HEK293 (cell line): ENCODE data around the gene SERGEF.

Experiments used
- CTCF ChIA-PET: fragments of 350-600 bp; formaldehyde crosslinking; extraction: SDS; loops from one replicate; lab custom pipeline; 2021; ENCODE audit warnings: antibody characterized with exemption; lab: Yijun Ruan, JAX
- POLR2A ChIA-PET: fragments of 300-600 bp; formaldehyde crosslinking; extraction: SDS; loops from one replicate; lab custom pipeline; 2020; ENCODE audit warnings: antibody characterized with exemption, inconsistent platforms; lab: Yijun Ruan, JAX
- H3K27ac ChIP-seq: fragments of 200-500 bp; sonication (Bioruptor generic); 2 replicates; pipeline ENCODE4 v1.5.1; 2014; ENCODE audit warnings: low read depth, low read length, control low read depth, inconsistent platforms; ENCODE audit errors: extremely low read depth
- H3K36me3 ChIP-seq, 2 experiments: fragments of 200-500 bp in 1 of 2; sonication (Bioruptor generic) in 1 of 2; 1 replicate in 1 of 2; 2 replicates in 1 of 2; pipeline ENCODE4 v1.5.1; 2014 to 2017; ENCODE audit warnings: inconsistent platforms in 2 of 2, low read length in 2 of 2; ENCODE audit not compliant: control insufficient read depth in 2 of 2, insufficient read depth in 1 of 2
- H3K4me1 ChIP-seq: fragments of 200-500 bp; sonication (Bioruptor generic); 2 replicates; pipeline ENCODE4 v1.5.1; 2014; ENCODE audit warnings: mild to moderate bottlenecking, low read length, inconsistent platforms; ENCODE audit not compliant: control insufficient read depth, insufficient read depth
- H3K4me3 ChIP-seq: 2 replicates; pipeline ENCODE4 v1.5.1; 2011; ENCODE audit warnings: low read depth, mild to moderate bottlenecking, control low read depth, low read length, moderate library complexity
- H3K9me3 ChIP-seq: fragments of 200-500 bp; sonication (Bioruptor generic); 2 replicates; pipeline ENCODE4 v1.5.1; 2014; ENCODE audit warnings: low read depth, low read length, inconsistent platforms; ENCODE audit not compliant: control insufficient read depth, insufficient read depth
- EGR2 ChIP-seq: fragments of 450-650 bp; formaldehyde crosslinking; IDR thresholded peaks from 2 replicates; pipeline ENCODE4 v1.5.1; 2016; ENCODE audit warnings: low read depth, missing biosample characterization, missing genetic modification characterization
- ELK4 ChIP-seq: IDR thresholded peaks from 2 replicates; pipeline ENCODE4 v1.6.1; 2011; ENCODE audit warnings: mild to moderate bottlenecking, low read depth, low read length, borderline replicate concordance
- MEIS1 ChIP-seq: sonication (generic); formaldehyde crosslinking; IDR thresholded peaks from 2 replicates; pipeline ENCODE4 v1.8.1; 2022; ENCODE audit warnings: missing genetic modification reagents, mild to moderate bottlenecking, borderline replicate concordance
- MZF1 ChIP-seq: fragments of 450-650 bp; formaldehyde crosslinking; IDR thresholded peaks from 2 replicates; pipeline ENCODE4 v1.5.1; 2017; ENCODE audit warnings: missing biosample characterization, missing genetic modification characterization, borderline replicate concordance
- PRDM2 ChIP-seq: fragments of 450-650 bp; formaldehyde crosslinking; IDR thresholded peaks from 2 replicates; pipeline ENCODE4 v1.5.1; 2016; ENCODE audit warnings: missing biosample characterization, missing genetic modification characterization, borderline replicate concordance
- SP7 ChIP-seq: fragments of 450-650 bp; formaldehyde crosslinking; IDR thresholded peaks from 2 replicates; pipeline ENCODE4 v1.5.1; 2016; ENCODE audit warnings: missing biosample characterization, missing genetic modification characterization
- TRIM28 ChIP-seq: IDR thresholded peaks from 2 replicates; pipeline ENCODE4 v1.6.1; 2011; ENCODE audit warnings: low read length, control low read depth, borderline replicate concordance
- ZFP69B ChIP-seq: fragments of 450-650 bp; formaldehyde crosslinking; IDR thresholded peaks from 2 replicates; pipeline ENCODE4 v1.5.1; 2016; ENCODE audit warnings: missing biosample characterization, missing genetic modification characterization
- ZNF114 ChIP-seq: fragments of 450-650 bp; formaldehyde crosslinking; IDR thresholded peaks from 2 replicates; pipeline ENCODE4 v1.5.0; 2017; ENCODE audit warnings: missing biosample characterization, missing genetic modification characterization
- ZNF121 ChIP-seq: fragments of 450-650 bp; formaldehyde crosslinking; IDR thresholded peaks from 2 replicates; pipeline ENCODE4 v1.5.1; 2016; ENCODE audit warnings: missing biosample characterization, missing genetic modification characterization
- ZNF16 ChIP-seq: fragments of 450-650 bp; formaldehyde crosslinking; IDR thresholded peaks from 2 replicates; pipeline ENCODE4 v1.5.1; 2016; ENCODE audit warnings: low read depth, missing biosample characterization, missing genetic modification characterization
- ZNF18 ChIP-seq: fragments of 450-650 bp; formaldehyde crosslinking; IDR thresholded peaks from 2 replicates; pipeline ENCODE4 v1.5.1; 2016; ENCODE audit warnings: missing biosample characterization, missing genetic modification characterization
- ZNF24 ChIP-seq: fragments of 450-650 bp; formaldehyde crosslinking; IDR thresholded peaks from 2 replicates; pipeline ENCODE4 v1.5.1; 2016; ENCODE audit warnings: missing biosample characterization, missing genetic modification characterization
- ZNF311 ChIP-seq: fragments of 450-650 bp; formaldehyde crosslinking; IDR thresholded peaks from 2 replicates; pipeline ENCODE4 v1.5.1; 2017; ENCODE audit warnings: missing biosample characterization, missing genetic modification characterization, borderline replicate concordance
- ZNF324 ChIP-seq: fragments of 450-650 bp; formaldehyde crosslinking; IDR thresholded peaks from 2 replicates; pipeline ENCODE4 v1.5.1; 2016; ENCODE audit warnings: missing biosample characterization, missing genetic modification characterization
- ZNF416 ChIP-seq: fragments of 450-650 bp; formaldehyde crosslinking; IDR thresholded peaks from 2 replicates; pipeline ENCODE4 v1.5.1; 2016; ENCODE audit warnings: missing biosample characterization, missing genetic modification characterization
- ZNF670 ChIP-seq: fragments of 450-650 bp; formaldehyde crosslinking; IDR thresholded peaks from 2 replicates; pipeline ENCODE4 v1.5.1; 2016; ENCODE audit warnings: missing biosample characterization, missing genetic modification characterization, low read depth
- ZNF707 ChIP-seq: fragments of 450-650 bp; formaldehyde crosslinking; IDR thresholded peaks from 2 replicates; pipeline ENCODE4 v1.5.1; 2016; ENCODE audit warnings: missing biosample characterization, missing genetic modification characterization
- ZNF777 ChIP-seq: fragments of 450-650 bp; formaldehyde crosslinking; IDR thresholded peaks from 2 replicates; pipeline ENCODE4 v1.5.1; 2017; ENCODE audit warnings: missing biosample characterization, missing genetic modification characterization, borderline replicate concordance
- ZSCAN16 ChIP-seq: fragments of 450-650 bp; formaldehyde crosslinking; IDR thresholded peaks from 2 replicates; pipeline ENCODE4 v1.5.1; 2016; ENCODE audit warnings: missing biosample characterization, missing genetic modification characterization

Gene SERGEF

GRCh38 chr11:17791144-17791543 lies 221.7 kb downstream of the SERGEF start:
- ChIA-PET CTCF (no interaction called here), POLR2A (no interaction called here)
- no peaks in the 10 kb centered on the region for H3K36me3 ChIP-seq
- H3K9me3 ChIP-seq = no peaks in the 10 kb centered on the region
- no peak overlapping the region for H3K27ac ChIP-seq
- no peak overlapping the region for H3K4me3 ChIP-seq
- no peaks in the 10 kb centered on the region for H3K4me1 ChIP-seq
- TF ChIP-seq ZNF324 (tag by site-specific recombination) = no peak

- ChIA-PET CTCF (interaction anchor here (0.7 kb wide), 1 partner anchor 192 kb away, joined by 3 read pairs; no protein-coding TSS in a partner anchor), POLR2A (no interaction called here)
- Histone ChIP-seq H3K27ac (no peak overlapping the region), H3K36me3 (no peaks in the 10 kb centered on the region), H3K4me1 (no peaks in the 10 kb centered on the region), H3K4me3 (no peak overlapping the region), H3K9me3 (no peaks in the 10 kb centered on the region)
- TF ChIP-seq ZNF707 (tag by site-specific recombination) = no peak
- no peak for TF ChIP-seq EGR2 (tag by site-specific recombination)
- TF ChIP-seq ZNF114 (tag by site-specific recombination) = no peak
- TF ChIP-seq TRIM28 = no peak
- TF ChIP-seq ZNF16 (tag by site-specific recombination) = no peak
- no peak for TF ChIP-seq MEIS1 (CRISPR knock-in tag)
- TF ChIP-seq ZNF777 (tag by site-specific recombination) = no peak
- TF ChIP-seq ZNF24 (tag by site-specific recombination) = no peak
- TF ChIP-seq ZNF324 (tag by site-specific recombination) = no peak
- no peak for TF ChIP-seq ELK4
- no peak for TF ChIP-seq PRDM2 (tag by site-specific recombination)
- TF ChIP-seq ZNF18 (tag by site-specific recombination) = no peak
- TF ChIP-seq ZSCAN16 (tag by site-specific recombination) = no peak
- no peak for TF ChIP-seq ZNF311 (tag by site-specific recombination)
- TF ChIP-seq ZNF670 (tag by site-specific recombination) = no peak
- TF ChIP-seq ZNF121 (tag by site-specific recombination) = no peak
- no peak for TF ChIP-seq SP7
- TF ChIP-seq ZFP69B (tag by site-specific recombination) = no peak
- TF ChIP-seq ZNF416 (tag by site-specific recombination) = no peak
- TF ChIP-seq MZF1 (tag by site-specific recombination) = no peak
Observed at GRCh38 chr11:17790453-17790852, 222.4 kb downstream of the SERGEF start.
